Measurements from ENCODE around the gene NKX3-2. TPM values are rescaled to one million over a fixed set of nuclear protein-coding genes. Genes with fewer than 3 reads are reported as not detected.

The NKX3-2 gene
- 10 to 100 TPM in 1 of 4 donors, 1 to 10 TPM in 3; 3.8 to 19.5 (median 5.1) TPM for total RNA-seq

GRCh38 chr4:13543839-13544605 is at the start of gene NKX3-2:
TSS of gene NKX3-2 (minus strand) at chr4:13544508. CDS start at chr4:13544414, 94 bp downstream.
- Histone ChIP-seq H3K4me1 (peaks cover 0 to 57% (median 39%) of the 10 kb centered on the region in 4 donors), H3K36me3 (no peaks in the 10 kb centered on the region), H3K27ac (peak within 1 kb of the TSS; percentile 79 to 94 (median 86)), H3K27me3 (peaks cover 100% of the 10 kb centered on the region), H3K4me3 (peak within 1 kb of the TSS; percentile 54 to 88 (median 61)), H3K9me3 (no peaks in the 10 kb centered on the region)
- intact Hi-C loops (cut with DNase I; ENCODE audit: low total_unique reads): loop anchor here (5.0 to 10.0 kb wide), 3 partner anchors 62 to 399 kb away; partner anchors contain the start of gene RAB28
- TF ChIP-seq EP300 (IDR thresholded peaks at IDR 0.05; ENCODE audit: low read depth): no peak
- no peak for TF ChIP-seq POLR2A (IDR thresholded peaks at IDR 0.05)
- TF ChIP-seq CTCF (IDR thresholded peaks at IDR 0.05): no peak
- TF ChIP-seq POLR2AphosphoS5 (IDR thresholded peaks at IDR 0.05): no peak
- WGBS, 2 donors (ENCODE audit: low coverage in 1 of 2): 3% methylated on average over 33 of the region's 96 CpGs; no CpG with 5 or more reads in 1 of the 2 donors
- in situ Hi-C loops (cut with MboI; ENCODE audit: low pct_ligation_motif_present in 1 of 4, low pct_unique_long_range_greater_than_20kb in 1 of 4, low sequenced_read_pairs in 3 of 4): loop anchor here in 2 of 4 donors (10.0 kb wide), 2 partner anchors 689 to 809 kb away; no protein-coding TSS in a partner anchor
- DNase-seq: no peak

- H3K36me3 ChIP-seq: peaks cover 0 to 78% (median 18%) of the 10 kb centered on the region in 4 donors
- H3K9me3 ChIP-seq: no peaks in the 10 kb centered on the region
These were observed 47.9 kb upstream of the NKX3-2 start for GRCh38 chr4:13592220-13592619.

GRCh38 chr4:13590766-13591165 is 46.5 kb upstream of the NKX3-2 start:
- intact Hi-C loops (cut with DNase I; ENCODE audit: low total_unique reads): no loop called here
- H3K27ac ChIP-seq: no peak overlapping the region
- no peak for DNase-seq
- no peaks in the 10 kb centered on the region for H3K4me1 ChIP-seq
- H3K27me3 ChIP-seq: no peaks in the 10 kb centered on the region
- TF ChIP-seq POLR2A (IDR thresholded peaks at IDR 0.05) (no peak), CTCF (IDR thresholded peaks at IDR 0.05) (no peak), POLR2AphosphoS5 (IDR thresholded peaks at IDR 0.05) (no peak), EP300 (IDR thresholded peaks at IDR 0.05; ENCODE audit: low read depth) (no peak)
- in situ Hi-C loops (cut with MboI; ENCODE audit: low pct_ligation_motif_present in 1 of 4, low pct_unique_long_range_greater_than_20kb in 1 of 4, low sequenced_read_pairs in 3 of 4): no loop called here
- H3K4me3 ChIP-seq: no peak overlapping the region
- peaks cover 0 to 76% (median 23%) of the 10 kb centered on the region in 4 donors for H3K36me3 ChIP-seq
- no peaks in the 10 kb centered on the region for H3K9me3 ChIP-seq
- 83 to 88% methylated on average over 2 of the region's 2 CpGs for WGBS, 2 donors (ENCODE audit: low coverage in 1 of 2)

More at GRCh38 chr4:13592220-13592619, 47.9 kb upstream of the NKX3-2 start:
- DNase-seq: no peak
- peak in 1 of 3 donors; percentile 32 for TF ChIP-seq POLR2AphosphoS5 (IDR thresholded peaks at IDR 0.05)
- no peak for TF ChIP-seq POLR2A (IDR thresholded peaks at IDR 0.05)
- Histone ChIP-seq H3K4me3 (no peak overlapping the region), H3K4me1 (no peaks in the 10 kb centered on the region), H3K27me3 (no peaks in the 10 kb centered on the region), H3K27ac (peak overlapping the region in 3 of 4 donors; percentile 20 to 50 (median 24))
- WGBS, 2 donors (ENCODE audit: low coverage in 1 of 2): 74 to 76% methylated on average over 4 of the region's 4 CpGs
- in situ Hi-C loops (cut with MboI; ENCODE audit: low pct_ligation_motif_present in 1 of 4, low pct_unique_long_range_greater_than_20kb in 1 of 4, low sequenced_read_pairs in 3 of 4): no loop called here
- intact Hi-C loops (cut with DNase I; ENCODE audit: low total_unique reads): no loop called here

- H3K36me3 ChIP-seq: peaks cover 0 to 73% (median 19%) of the 10 kb centered on the region in 4 donors
These were observed 44.6 kb upstream of the NKX3-2 start for GRCh38 chr4:13588954-13589353.

More at GRCh38 chr4:13588954-13589353, 44.6 kb upstream of the NKX3-2 start:
- H3K4me1 ChIP-seq: no peaks in the 10 kb centered on the region
- TF ChIP-seq CTCF (IDR thresholded peaks at IDR 0.05) (no peak), POLR2A (IDR thresholded peaks at IDR 0.05) (no peak), POLR2AphosphoS5 (IDR thresholded peaks at IDR 0.05) (no peak), EP300 (IDR thresholded peaks at IDR 0.05; ENCODE audit: low read depth) (no peak)
- H3K27ac ChIP-seq: no peak overlapping the region
- no peak for DNase-seq
- intact Hi-C loops (cut with DNase I; ENCODE audit: low total_unique reads): no loop called here
- no peaks in the 10 kb centered on the region for H3K27me3 ChIP-seq
- no peak overlapping the region for H3K4me3 ChIP-seq
- no peaks in the 10 kb centered on the region for H3K9me3 ChIP-seq
- in situ Hi-C loops (cut with MboI; ENCODE audit: low pct_ligation_motif_present in 1 of 4, low pct_unique_long_range_greater_than_20kb in 1 of 4, low sequenced_read_pairs in 3 of 4): no loop called here
